ENCODE results near the gene MYH13. TPM values are rescaled to one million over a fixed set of nuclear protein-coding genes. Genes with fewer than 3 reads are reported as not detected.
A peak's percentile ranks its signal among the peaks of the same experiment; 100 is the strongest.

MYH13 gene
- total RNA-seq, 2 donors from 2014 or later = not detected

- DNase-seq (ENCODE audit: low spot score) (no peak), ATAC-seq (no peak)
- Mint-ChIP-seq H3K36me3 (no peaks in the 10 kb centered on the region), H3K4me3 (no peak overlapping the region), H3K27me3 (peaks cover 22 to 28% of the 10 kb centered on the region in 2 donors), H3K4me1 (ENCODE audit: low read depth in 2 of 2) (peaks cover 0 to 4% of the 10 kb centered on the region in 2 donors), H3K9me3 (no peaks in the 10 kb centered on the region), H3K27ac (no peak overlapping the region)
These were observed 94.6 kb downstream of the MYH13 start for GRCh38 chr17:10278218-10278617.

GRCh38 chr17:10276436-10276835, 96.4 kb downstream of the MYH13 start:
- Mint-ChIP-seq H3K27ac (no peak overlapping the region), H3K4me3 (no peak overlapping the region), H3K4me1 (ENCODE audit: low read depth in 2 of 2) (peaks cover 5 to 8% of the 10 kb centered on the region in 2 donors), H3K9me3 (no peaks in the 10 kb centered on the region), H3K27me3 (peaks cover 31 to 34% of the 10 kb centered on the region in 2 donors), H3K36me3 (no peaks in the 10 kb centered on the region)
- DNase-seq (ENCODE audit: low spot score) (no peak), ATAC-seq (no peak)

- peaks cover 9 to 14% of the 10 kb centered on the region in 2 donors for H3K4me1 Mint-ChIP-seq (ENCODE audit: low read depth in 2 of 2)
- DNase-seq (ENCODE audit: low spot score) = no peak
- H3K36me3 Mint-ChIP-seq = no peaks in the 10 kb centered on the region
- H3K9me3 Mint-ChIP-seq = no peaks in the 10 kb centered on the region
- H3K27me3 Mint-ChIP-seq = peaks cover 33 to 38% of the 10 kb centered on the region in 2 donors
- peak in 1 of 2 donors; percentile 32 for ATAC-seq
- no peak overlapping the region for H3K4me3 Mint-ChIP-seq
- H3K27ac Mint-ChIP-seq = no peak overlapping the region
These were observed 97.4 kb downstream of the MYH13 start for GRCh38 chr17:10275418-10275817.

GRCh38 chr17:10271106-10271562, 101.7 kb downstream of the MYH13 start:
- H3K27ac Mint-ChIP-seq = peak overlapping the region; percentile 15 to 54
- H3K4me3 Mint-ChIP-seq = peak overlapping the region; percentile 22
- no peak for DNase-seq (ENCODE audit: low spot score)
- H3K9me3 Mint-ChIP-seq = no peaks in the 10 kb centered on the region
- H3K36me3 Mint-ChIP-seq = no peaks in the 10 kb centered on the region
- H3K27me3 Mint-ChIP-seq = peaks cover 36 to 53% of the 10 kb centered on the region in 2 donors
- ATAC-seq = peak in 1 of 2 donors; percentile 60
- peaks cover 16 to 23% of the 10 kb centered on the region in 2 donors for H3K4me1 Mint-ChIP-seq (ENCODE audit: low read depth in 2 of 2)

- ATAC-seq (peak in 1 of 2 donors; percentile 71), DNase-seq (ENCODE audit: low spot score) (no peak)
- no peak overlapping the region for H3K27ac Mint-ChIP-seq
- no peaks in the 10 kb centered on the region for H3K36me3 Mint-ChIP-seq
- peaks cover 19 to 29% of the 10 kb centered on the region in 2 donors for H3K4me1 Mint-ChIP-seq (ENCODE audit: low read depth in 2 of 2)
- H3K27me3 Mint-ChIP-seq = peaks cover 34 to 52% of the 10 kb centered on the region in 2 donors
- no peak overlapping the region for H3K4me3 Mint-ChIP-seq
- no peaks in the 10 kb centered on the region for H3K9me3 Mint-ChIP-seq
These were observed 102.5 kb downstream of the MYH13 start for GRCh38 chr17:10270258-10270657.

- peaks cover 26 to 36% of the 10 kb centered on the region in 2 donors for H3K27me3 Mint-ChIP-seq
- no peak for DNase-seq (ENCODE audit: low spot score)
- peaks cover 24 to 36% of the 10 kb centered on the region in 2 donors for H3K4me1 Mint-ChIP-seq (ENCODE audit: low read depth in 2 of 2)
- H3K27ac Mint-ChIP-seq = no peak overlapping the region
- H3K36me3 Mint-ChIP-seq = no peaks in the 10 kb centered on the region
- no peak for ATAC-seq
- H3K4me3 Mint-ChIP-seq = no peak overlapping the region
- no peaks in the 10 kb centered on the region for H3K9me3 Mint-ChIP-seq
These were observed 104.8 kb downstream of the MYH13 start for GRCh38 chr17:10268005-10268404.

GRCh38 chr17:10266296-10266876, 106.4 kb downstream of the MYH13 start:
- peak in 1 of 2 donors; percentile 70 for ATAC-seq
- peaks cover 20 to 28% of the 10 kb centered on the region in 2 donors for H3K27me3 Mint-ChIP-seq

GRCh38 chr17:10265100-10265810, 107.6 kb downstream of the MYH13 start:
- Mint-ChIP-seq H3K36me3 (no peaks in the 10 kb centered on the region), H3K27me3 (peaks cover 24 to 30% of the 10 kb centered on the region in 2 donors), H3K4me3 (no peak overlapping the region), H3K9me3 (no peaks in the 10 kb centered on the region), H3K27ac (no peak overlapping the region), H3K4me1 (ENCODE audit: low read depth in 2 of 2) (peaks cover 16 to 26% of the 10 kb centered on the region in 2 donors)
- ATAC-seq (peak; percentile 79 to 85), DNase-seq (ENCODE audit: low spot score) (no peak)

More at GRCh38 chr17:10266296-10266876, 106.4 kb downstream of the MYH13 start:
- peaks cover 19 to 31% of the 10 kb centered on the region in 2 donors for H3K4me1 Mint-ChIP-seq (ENCODE audit: low read depth in 2 of 2)
- no peak for DNase-seq (ENCODE audit: low spot score)
- no peaks in the 10 kb centered on the region for H3K36me3 Mint-ChIP-seq
- H3K9me3 Mint-ChIP-seq = no peaks in the 10 kb centered on the region
- no peak overlapping the region for H3K27ac Mint-ChIP-seq
- H3K4me3 Mint-ChIP-seq = no peak overlapping the region

GRCh38 chr17:10264051-10264450, 108.8 kb downstream of the MYH13 start:
- H3K4me1 Mint-ChIP-seq (ENCODE audit: low read depth in 2 of 2) = peaks cover 12 to 20% of the 10 kb centered on the region in 2 donors
- no peaks in the 10 kb centered on the region for H3K9me3 Mint-ChIP-seq
- no peaks in the 10 kb centered on the region for H3K36me3 Mint-ChIP-seq
- no peak overlapping the region for H3K27ac Mint-ChIP-seq
- peaks cover 20 to 23% of the 10 kb centered on the region in 2 donors for H3K27me3 Mint-ChIP-seq
- H3K4me3 Mint-ChIP-seq = no peak overlapping the region
- DNase-seq (ENCODE audit: low spot score) = no peak
- no peak for ATAC-seq

GRCh38 chr17:10262451-10262850, 110.4 kb downstream of the MYH13 start:
- DNase-seq (ENCODE audit: low spot score) (no peak), ATAC-seq (no peak)
- Mint-ChIP-seq H3K27ac (no peak overlapping the region), H3K4me3 (no peak overlapping the region), H3K36me3 (no peaks in the 10 kb centered on the region), H3K4me1 (ENCODE audit: low read depth in 2 of 2) (peaks cover 12 to 20% of the 10 kb centered on the region in 2 donors), H3K27me3 (peaks cover 14 to 21% of the 10 kb centered on the region in 2 donors), H3K9me3 (no peaks in the 10 kb centered on the region)

GRCh38 chr17:10261098-10261497, 111.7 kb downstream of the MYH13 start:
- DNase-seq (ENCODE audit: low spot score) (no peak), ATAC-seq (no peak)
- Mint-ChIP-seq H3K27ac (no peak overlapping the region), H3K9me3 (no peaks in the 10 kb centered on the region), H3K4me3 (no peak overlapping the region), H3K27me3 (peaks cover 15 to 17% of the 10 kb centered on the region in 2 donors), H3K36me3 (no peaks in the 10 kb centered on the region), H3K4me1 (ENCODE audit: low read depth in 2 of 2) (peaks cover 8 to 13% of the 10 kb centered on the region in 2 donors)

GRCh38 chr17:10251212-10251948, 121.4 kb downstream of the MYH13 start:
- Mint-ChIP-seq H3K4me1 (ENCODE audit: low read depth in 2 of 2) (peaks cover 9% of the 10 kb centered on the region in 2 donors), H3K9me3 (no peaks in the 10 kb centered on the region), H3K4me3 (peak overlapping the region; percentile 70), H3K36me3 (no peaks in the 10 kb centered on the region), H3K27ac (peak overlapping the region in 1 of 2 donors; percentile 58), H3K27me3 (peaks cover 6 to 13% of the 10 kb centered on the region in 2 donors)
- ATAC-seq (peak; percentile 79 to 92), DNase-seq (ENCODE audit: low spot score) (no peak)
